22Rv1 (cell line): ENCODE results near the gene LONRF2.
"Not testable (repeated sequence)": the region's sequence is repeated elsewhere in the genome, so short reads cannot be mapped to it uniquely, and the experiment has no call there.

ENCODE experiments used
- H3K27ac ChIP-seq: fragments of 450-650 bp; 2 replicates; pipeline ENCODE4 v1.5.1; 2017
- ZFX ChIP-seq: fragments of 450-650 bp; IDR thresholded peaks from 2 replicates; pipeline ENCODE4 v1.6.1; 2017; ENCODE audit warnings: antibody characterized with exemption, borderline replicate concordance
- TF ChIP-seq, protein P1 (sequence below): fragments of 450-650 bp; IDR thresholded peaks from 2 replicates; pipeline ENCODE4 v1.5.1; 2017; ENCODE audit warnings: mild to moderate bottlenecking

Gene LONRF2

GRCh38 chr2:100350661-100351185, 28.4 kb upstream of the LONRF2 start:
- no peak for TF ChIP-seq ZFX
- TF ChIP-seq, protein P1, sequence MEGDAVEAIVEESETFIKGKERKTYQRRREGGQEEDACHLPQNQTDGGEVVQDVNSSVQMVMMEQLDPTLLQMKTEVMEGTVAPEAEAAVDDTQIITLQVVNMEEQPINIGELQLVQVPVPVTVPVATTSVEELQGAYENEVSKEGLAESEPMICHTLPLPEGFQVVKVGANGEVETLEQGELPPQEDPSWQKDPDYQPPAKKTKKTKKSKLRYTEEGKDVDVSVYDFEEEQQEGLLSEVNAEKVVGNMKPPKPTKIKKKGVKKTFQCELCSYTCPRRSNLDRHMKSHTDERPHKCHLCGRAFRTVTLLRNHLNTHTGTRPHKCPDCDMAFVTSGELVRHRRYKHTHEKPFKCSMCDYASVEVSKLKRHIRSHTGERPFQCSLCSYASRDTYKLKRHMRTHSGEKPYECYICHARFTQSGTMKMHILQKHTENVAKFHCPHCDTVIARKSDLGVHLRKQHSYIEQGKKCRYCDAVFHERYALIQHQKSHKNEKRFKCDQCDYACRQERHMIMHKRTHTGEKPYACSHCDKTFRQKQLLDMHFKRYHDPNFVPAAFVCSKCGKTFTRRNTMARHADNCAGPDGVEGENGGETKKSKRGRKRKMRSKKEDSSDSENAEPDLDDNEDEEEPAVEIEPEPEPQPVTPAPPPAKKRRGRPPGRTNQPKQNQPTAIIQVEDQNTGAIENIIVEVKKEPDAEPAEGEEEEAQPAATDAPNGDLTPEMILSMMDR, result no peak
- H3K27ac ChIP-seq, result no peak overlapping the region

DNA sequence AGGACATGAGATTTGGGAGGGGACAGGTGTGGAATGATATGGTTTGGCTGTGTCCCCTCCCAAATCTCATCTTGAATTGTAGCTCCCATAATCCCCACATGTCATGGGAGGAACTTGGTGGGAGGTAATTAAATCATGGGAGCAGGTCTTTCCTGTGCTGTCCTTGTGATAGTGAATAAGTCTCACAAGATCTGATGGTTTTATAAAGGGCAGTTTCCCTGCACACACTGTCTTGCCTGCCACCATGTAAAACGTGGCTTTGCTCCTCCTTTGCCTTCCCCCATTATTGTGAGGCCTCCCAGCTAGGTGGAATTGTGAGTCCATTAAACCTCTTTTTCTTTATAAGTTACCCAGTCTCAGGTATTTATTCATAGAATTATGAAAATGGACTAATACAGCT, 22.8 kb upstream of the LONRF2 start:
- not testable (repeated sequence) for H3K27ac ChIP-seq

DNA sequence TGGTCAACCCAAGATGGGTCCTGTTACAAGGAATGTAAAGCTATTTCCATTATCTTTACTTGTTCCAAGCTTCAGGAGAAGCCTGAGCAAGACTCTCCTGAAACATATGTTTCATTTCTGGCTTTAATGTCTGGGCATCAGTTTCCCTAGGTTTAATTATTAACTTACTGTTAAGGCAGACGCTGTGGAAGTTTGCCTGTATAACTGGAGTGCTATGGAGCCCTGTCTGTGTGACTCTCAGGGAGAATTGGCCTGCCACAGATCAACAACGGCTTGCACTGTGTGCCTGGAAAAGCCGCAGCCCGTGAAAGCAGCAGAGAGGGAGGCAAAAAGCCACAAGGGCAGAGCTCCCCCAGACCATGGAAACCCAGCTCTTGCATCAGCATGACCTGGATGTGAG, 22.1 kb upstream of the LONRF2 start:
- peak overlapping the region; percentile 47 for H3K27ac ChIP-seq
- TF ChIP-seq ZFX, result no peak
- TF ChIP-seq, protein P1, result no peak

DNA sequence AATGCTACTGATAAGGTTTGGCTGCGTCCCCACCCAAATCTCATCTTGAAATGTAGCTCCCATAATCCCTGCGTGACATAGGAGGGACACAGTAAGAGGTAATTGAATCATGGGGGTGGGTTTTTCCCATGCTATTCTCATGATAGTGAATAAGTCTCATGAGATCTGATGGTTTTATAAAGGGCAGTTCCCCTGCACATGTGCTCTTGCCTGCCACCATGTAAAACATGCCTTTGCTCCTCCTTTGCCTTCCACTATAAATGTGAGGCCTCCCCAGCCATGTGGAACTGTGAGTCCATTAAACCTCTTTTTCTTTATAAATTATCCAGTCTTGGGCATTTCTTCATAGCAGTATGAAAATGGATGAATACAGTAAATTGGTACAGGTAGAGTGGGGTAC, 20.2 kb upstream of the LONRF2 start:
- not testable (repeated sequence) for H3K27ac ChIP-seq

DNA sequence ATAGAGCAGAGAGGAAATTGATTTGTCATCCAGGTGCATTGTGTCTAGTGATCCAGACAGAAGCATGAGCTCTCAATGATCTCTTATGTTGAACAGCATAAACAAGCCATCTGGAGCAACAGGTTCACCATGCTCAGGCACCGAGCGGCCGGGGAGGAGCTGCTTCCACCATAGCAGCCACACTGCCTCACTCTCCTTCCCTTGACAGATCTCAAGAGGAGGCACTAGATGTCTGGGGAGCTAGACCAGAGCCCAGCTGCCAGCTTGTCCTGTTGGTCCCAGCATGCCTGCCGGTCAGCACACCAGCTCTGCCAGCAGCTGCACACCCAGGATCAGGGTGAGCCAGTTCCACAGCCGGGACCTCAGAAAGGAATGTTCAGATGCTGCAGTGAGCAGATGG, 17.5 kb upstream of the LONRF2 start:
- no peak overlapping the region for H3K27ac ChIP-seq
- TF ChIP-seq ZFX, result no peak
- TF ChIP-seq, protein P1, result no peak

DNA sequence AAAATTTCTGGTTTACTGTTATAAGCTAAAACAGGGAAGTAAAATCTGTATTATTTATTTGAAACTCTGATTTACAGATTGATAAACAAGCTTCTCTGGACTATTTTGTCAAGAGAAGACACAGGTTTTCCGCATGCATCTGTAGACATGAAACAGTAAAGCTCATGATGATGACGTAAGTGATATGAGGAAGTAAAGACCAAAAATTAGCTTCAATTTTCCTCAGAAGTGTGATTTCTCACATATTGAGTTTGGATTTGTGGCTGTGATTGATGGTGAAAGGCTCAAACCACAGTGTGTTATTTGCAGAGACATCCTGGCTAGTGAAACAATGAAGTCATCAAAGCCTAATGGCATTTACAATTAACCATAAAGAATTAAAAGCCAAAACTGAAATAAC, 12.6 kb upstream of the LONRF2 start:
- H3K27ac ChIP-seq, result no peak overlapping the region
- TF ChIP-seq, protein P1, result no peak
- no peak for TF ChIP-seq ZFX

DNA sequence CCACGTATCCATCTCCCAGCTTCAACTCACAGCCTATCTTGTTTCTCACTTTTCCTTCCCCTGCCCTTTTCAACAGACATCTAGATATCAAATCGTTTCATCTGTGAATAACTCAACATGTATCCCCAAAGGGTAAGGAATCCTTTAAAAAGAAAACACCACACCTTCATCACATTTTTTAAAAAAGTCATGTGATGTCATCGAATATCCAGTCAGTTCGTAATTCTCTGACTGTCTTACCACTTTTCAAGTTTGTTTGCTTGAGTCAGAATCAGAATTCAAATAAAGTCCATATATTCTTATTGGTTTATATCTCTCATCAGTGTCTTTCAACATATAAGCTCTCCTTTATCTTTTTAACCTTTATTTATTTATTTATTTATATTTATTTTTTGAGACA, 5.4 kb upstream of the LONRF2 start:
- TF ChIP-seq ZFX, result no peak
- TF ChIP-seq, protein P1, result no peak

GRCh38 chr2:100321179-100321865, 979 bp downstream of the LONRF2 start:
- H3K27ac ChIP-seq, result peak overlapping the region; percentile 81
- TF ChIP-seq, protein P1, result peak; percentile 67
- TF ChIP-seq ZFX, result no peak

More for the DNA sequence above, 5.4 kb upstream of the LONRF2 start:
- H3K27ac ChIP-seq, result no peak overlapping the region
